Neural cell (in vitro differentiated cells): ENCODE measurements around the gene ZNF672. TPM values are rescaled to one million over a fixed set of nuclear protein-coding genes. Genes with fewer than 3 reads are reported as not detected.
"Not testable (repeated sequence)": the region's sequence is repeated elsewhere in the genome, so short reads cannot be mapped to it uniquely, and the experiment has no call there.

Source experiments
- H2AFZ ChIP-seq: fragments of 200-600, 300-800 bp; sonication (generic), shearing (Covaris generic); 2 replicates; pipeline ENCODE4 v1.6.0; 2014; ENCODE audit warnings: low read depth, mild to moderate bottlenecking, antibody characterized with exemption, low read length, moderate library complexity
- H3F3A ChIP-seq: fragments of 200-600 bp; shearing (Covaris generic); 2 replicates; pipeline ENCODE4 v1.6.1; 2016; ENCODE audit warnings: mild to moderate bottlenecking, moderate library complexity, mixed read lengths, antibody characterized with exemption, low read length; ENCODE audit not compliant: insufficient read depth, poor library complexity, severe bottlenecking
- H3K27ac ChIP-seq: fragments of 200-600, 300-800 bp; sonication (generic), shearing (Covaris generic); 2 replicates; pipeline ENCODE4 v1.5.1; 2014; ENCODE audit warnings: mild to moderate bottlenecking, low read length, moderate library complexity
- H3K27me3 ChIP-seq: fragments of 300-800, 200-600 bp; sonication (generic), shearing (Covaris generic); 2 replicates; pipeline ENCODE4 v1.6.0; 2014; ENCODE audit warnings: mild to moderate bottlenecking, low read depth, low read length, moderate library complexity; ENCODE audit not compliant: insufficient read depth
- H3K36me3 ChIP-seq: fragments of 300-800, 200-600 bp; sonication (generic), shearing (Covaris generic); 2 replicates; pipeline ENCODE4 v1.5.1; 2014; ENCODE audit warnings: mild to moderate bottlenecking, antibody characterized with exemption, low read length, moderate library complexity; ENCODE audit not compliant: insufficient read depth
- H3K4me2 ChIP-seq: fragments of 300-800, 200-600 bp; sonication (generic), shearing (Covaris generic); 2 replicates; pipeline ENCODE4 v1.6.0; 2014; ENCODE audit warnings: mild to moderate bottlenecking, low read length
- H3K4me3 ChIP-seq: fragments of 300-800, 200-600 bp; sonication (generic), shearing (Covaris generic); 2 replicates; pipeline ENCODE4 v1.5.1; 2014; ENCODE audit warnings: mild to moderate bottlenecking, low read length, moderate library complexity
- H3K79me2 ChIP-seq: fragments of 200-600 bp; shearing (Covaris generic); replicated peaks from 2 replicates; pipeline ENCODE4 v1.6.0; 2014; ENCODE audit warnings: mild to moderate bottlenecking, low read length, moderate library complexity; ENCODE audit not compliant: insufficient read depth
- H3K9ac ChIP-seq: fragments of 300-800, 200-600 bp; sonication (generic), shearing (Covaris generic); 2 replicates; pipeline ENCODE4 v1.6.1; 2016; ENCODE audit warnings: mild to moderate bottlenecking, low read length, mixed read lengths
- H3K9me2 ChIP-seq: fragments of 200-600 bp; shearing (Covaris generic); 2 replicates; pipeline ENCODE4 v1.6.1; 2016; ENCODE audit warnings: mild to moderate bottlenecking, low read length, mixed read lengths; ENCODE audit not compliant: insufficient read depth
- H3K9me3 ChIP-seq: fragments of 200-600, 300-800 bp; sonication (generic), shearing (Covaris generic); 2 replicates; pipeline ENCODE4 v1.6.1; 2016; ENCODE audit warnings: mild to moderate bottlenecking, mixed run types, low read length, moderate library complexity, mixed read lengths
- H4K20me1 ChIP-seq: fragments of 200-600 bp; shearing (Covaris generic); 2 replicates; pipeline ENCODE4 v1.6.1; 2016; ENCODE audit warnings: mild to moderate bottlenecking, mixed run types; ENCODE audit not compliant: insufficient read depth
- EP300 ChIP-seq: fragments of 450-650 bp; conservative IDR thresholded peaks from 2 replicates; pipeline ENCODE4 v1.6.1; 2014; ENCODE audit warnings: antibody characterized with exemption, mild to moderate bottlenecking, moderate library complexity; ENCODE audit not compliant: poor library complexity, severe bottlenecking
- EZH2 ChIP-seq: fragments of 200-600, 300-800 bp; shearing (Covaris generic), sonication (generic); IDR thresholded peaks from 2 replicates; pipeline ENCODE4 v1.6.1; 2014; ENCODE audit warnings: antibody characterized with exemption, low read length, borderline replicate concordance, mild to moderate bottlenecking; ENCODE audit not compliant: insufficient read depth, poor library complexity, severe bottlenecking
- MXI1 ChIP-seq: fragments of 450-650 bp; conservative IDR thresholded peaks from 2 replicates; pipeline ENCODE4 v1.6.1; 2014; ENCODE audit warnings: antibody characterized with exemption, mild to moderate bottlenecking; ENCODE audit not compliant: poor library complexity, severe bottlenecking
- POLR2AphosphoS5 ChIP-seq: IDR thresholded peaks from 2 replicates; pipeline ENCODE4 v1.6.1; 2012
- RAD21 ChIP-seq: fragments of 450-650 bp; conservative IDR thresholded peaks from 2 replicates; pipeline ENCODE4 v1.6.1; 2014; ENCODE audit warnings: antibody characterized with exemption, mild to moderate bottlenecking, moderate library complexity
- SMC3 ChIP-seq: fragments of 450-650 bp; conservative IDR thresholded peaks from 2 replicates; pipeline ENCODE4 v1.6.1; 2014; ENCODE audit warnings: antibody characterized with exemption, mild to moderate bottlenecking, moderate library complexity; ENCODE audit not compliant: poor library complexity
- TAF1 ChIP-seq: IDR thresholded peaks from 2 replicates; pipeline ENCODE4 v1.6.1; 2012; ENCODE audit warnings: low read depth
- polyA plus RNA-seq: library from polyadenylated mRNA; depleted of rRNA; stranded (reverse); fragments of >200 nt; gene quantifications from 2 replicates; pipeline ENCODE4 v1.2.3, GENCODE V29; 2014
- TF ChIP-seq, protein P1 (sequence below): IDR thresholded peaks from 2 replicates; pipeline ENCODE4 v1.6.1; 2012; ENCODE audit warnings: borderline replicate concordance
- TF ChIP-seq, protein P2 (sequence below): fragments of 450-650 bp; IDR thresholded peaks from 2 replicates; pipeline ENCODE4 v1.5.1; 2014; ENCODE audit warnings: antibody characterized with exemption, mild to moderate bottlenecking, moderate library complexity; ENCODE audit not compliant: poor library complexity, severe bottlenecking

Gene ZNF672
- polyA plus RNA-seq, 1 donor from 2014 or later = 22.9 TPM

DNA sequence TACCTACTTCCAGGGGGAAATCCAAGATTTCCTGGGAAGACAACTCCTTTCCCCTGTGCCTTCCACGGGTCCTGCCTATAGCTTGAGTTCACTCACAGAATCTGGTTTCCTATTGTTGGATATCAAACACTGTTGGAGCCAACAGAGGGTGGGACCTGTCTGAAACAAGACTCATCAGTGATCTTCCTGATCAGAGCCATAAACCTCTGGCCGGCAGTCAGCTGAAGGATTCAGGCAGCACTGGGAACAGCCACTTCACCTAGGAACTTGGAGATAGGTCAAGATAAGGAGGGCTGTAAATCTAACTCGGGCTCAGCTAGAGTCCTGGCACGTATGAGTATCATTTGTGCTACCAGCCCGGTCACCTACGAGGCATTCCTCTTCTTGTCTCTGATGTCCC, 35.6 kb upstream of the ZNF672 start:
- H3K9me3 ChIP-seq = peaks cover 4% of the 10 kb centered on the region
- H3K79me2 ChIP-seq = no peaks in the 10 kb centered on the region
- no peaks in the 10 kb centered on the region for H3K36me3 ChIP-seq
- no peaks in the 10 kb centered on the region for H3F3A ChIP-seq
- no peak overlapping the region for H3K27ac ChIP-seq
- no peak overlapping the region for H3K4me3 ChIP-seq
- H3K9ac ChIP-seq = no peak overlapping the region
- TF ChIP-seq TAF1 (no peak), EZH2 (no peak), SMC3 (no peak), EP300 (no peak), RAD21 (no peak), POLR2AphosphoS5 (no peak), MXI1 (no peak)
- TF ChIP-seq, protein P1, sequence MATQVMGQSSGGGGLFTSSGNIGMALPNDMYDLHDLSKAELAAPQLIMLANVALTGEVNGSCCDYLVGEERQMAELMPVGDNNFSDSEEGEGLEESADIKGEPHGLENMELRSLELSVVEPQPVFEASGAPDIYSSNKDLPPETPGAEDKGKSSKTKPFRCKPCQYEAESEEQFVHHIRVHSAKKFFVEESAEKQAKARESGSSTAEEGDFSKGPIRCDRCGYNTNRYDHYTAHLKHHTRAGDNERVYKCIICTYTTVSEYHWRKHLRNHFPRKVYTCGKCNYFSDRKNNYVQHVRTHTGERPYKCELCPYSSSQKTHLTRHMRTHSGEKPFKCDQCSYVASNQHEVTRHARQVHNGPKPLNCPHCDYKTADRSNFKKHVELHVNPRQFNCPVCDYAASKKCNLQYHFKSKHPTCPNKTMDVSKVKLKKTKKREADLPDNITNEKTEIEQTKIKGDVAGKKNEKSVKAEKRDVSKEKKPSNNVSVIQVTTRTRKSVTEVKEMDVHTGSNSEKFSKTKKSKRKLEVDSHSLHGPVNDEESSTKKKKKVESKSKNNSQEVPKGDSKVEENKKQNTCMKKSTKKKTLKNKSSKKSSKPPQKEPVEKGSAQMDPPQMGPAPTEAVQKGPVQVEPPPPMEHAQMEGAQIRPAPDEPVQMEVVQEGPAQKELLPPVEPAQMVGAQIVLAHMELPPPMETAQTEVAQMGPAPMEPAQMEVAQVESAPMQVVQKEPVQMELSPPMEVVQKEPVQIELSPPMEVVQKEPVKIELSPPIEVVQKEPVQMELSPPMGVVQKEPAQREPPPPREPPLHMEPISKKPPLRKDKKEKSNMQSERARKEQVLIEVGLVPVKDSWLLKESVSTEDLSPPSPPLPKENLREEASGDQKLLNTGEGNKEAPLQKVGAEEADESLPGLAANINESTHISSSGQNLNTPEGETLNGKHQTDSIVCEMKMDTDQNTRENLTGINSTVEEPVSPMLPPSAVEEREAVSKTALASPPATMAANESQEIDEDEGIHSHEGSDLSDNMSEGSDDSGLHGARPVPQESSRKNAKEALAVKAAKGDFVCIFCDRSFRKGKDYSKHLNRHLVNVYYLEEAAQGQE = no peak
- TF ChIP-seq, protein P2, sequence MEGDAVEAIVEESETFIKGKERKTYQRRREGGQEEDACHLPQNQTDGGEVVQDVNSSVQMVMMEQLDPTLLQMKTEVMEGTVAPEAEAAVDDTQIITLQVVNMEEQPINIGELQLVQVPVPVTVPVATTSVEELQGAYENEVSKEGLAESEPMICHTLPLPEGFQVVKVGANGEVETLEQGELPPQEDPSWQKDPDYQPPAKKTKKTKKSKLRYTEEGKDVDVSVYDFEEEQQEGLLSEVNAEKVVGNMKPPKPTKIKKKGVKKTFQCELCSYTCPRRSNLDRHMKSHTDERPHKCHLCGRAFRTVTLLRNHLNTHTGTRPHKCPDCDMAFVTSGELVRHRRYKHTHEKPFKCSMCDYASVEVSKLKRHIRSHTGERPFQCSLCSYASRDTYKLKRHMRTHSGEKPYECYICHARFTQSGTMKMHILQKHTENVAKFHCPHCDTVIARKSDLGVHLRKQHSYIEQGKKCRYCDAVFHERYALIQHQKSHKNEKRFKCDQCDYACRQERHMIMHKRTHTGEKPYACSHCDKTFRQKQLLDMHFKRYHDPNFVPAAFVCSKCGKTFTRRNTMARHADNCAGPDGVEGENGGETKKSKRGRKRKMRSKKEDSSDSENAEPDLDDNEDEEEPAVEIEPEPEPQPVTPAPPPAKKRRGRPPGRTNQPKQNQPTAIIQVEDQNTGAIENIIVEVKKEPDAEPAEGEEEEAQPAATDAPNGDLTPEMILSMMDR = no peak
- no peaks in the 10 kb centered on the region for H3K9me2 ChIP-seq
- no peak overlapping the region for H2AFZ ChIP-seq
- H3K4me2 ChIP-seq = no peak overlapping the region
- no peaks in the 10 kb centered on the region for H3K27me3 ChIP-seq
- H4K20me1 ChIP-seq = no peaks in the 10 kb centered on the region

DNA sequence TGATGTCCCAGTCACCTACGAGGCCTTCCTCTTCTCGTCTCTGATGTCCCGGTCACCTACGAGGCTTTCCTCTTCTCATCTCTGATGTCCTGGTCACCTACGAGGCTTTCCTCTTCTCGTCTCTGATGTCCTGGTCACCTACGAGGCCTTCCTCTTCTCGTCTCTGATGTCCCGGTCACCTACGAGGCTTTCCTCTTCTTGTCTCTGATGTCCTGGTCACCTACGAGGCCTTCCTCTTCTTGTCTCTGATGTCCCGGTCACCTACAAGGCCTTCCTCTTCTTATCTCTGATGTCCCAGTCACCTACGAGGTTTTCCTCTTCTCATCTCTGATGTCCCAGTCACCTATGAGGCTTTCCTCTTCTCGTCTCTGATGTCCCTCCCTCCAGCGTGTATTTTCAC, 34.5 kb upstream of the ZNF672 start:
- not testable (repeated sequence) for H3K27ac ChIP-seq, H3K27me3 ChIP-seq, H3K9me2 ChIP-seq, H2AFZ ChIP-seq, H3F3A ChIP-seq, H3K79me2 ChIP-seq, H3K4me2 ChIP-seq, H3K4me3 ChIP-seq, H3K9ac ChIP-seq, H3K9me3 ChIP-seq, H3K36me3 ChIP-seq, H4K20me1 ChIP-seq
